K562 (cell line): ENCODE results near the gene RNF40. TPM values are rescaled to one million over a fixed set of nuclear protein-coding genes. Genes with fewer than 3 reads are reported as not detected.

Experiments used
- CHD7 ChIP-seq: fragments of 200-600 bp; sonication (generic); IDR thresholded peaks from one replicate; pipeline ENCODE4 v1.6.1; 2012; ENCODE audit warnings: mild to moderate bottlenecking, low read depth, low read length, inconsistent platforms
- HNRNPUL1 ChIP-seq: fragments of 200-400 bp; formaldehyde crosslinking; IDR thresholded peaks from 2 replicates; pipeline ENCODE4 v1.6.1; 2017; ENCODE audit warnings: low read length
- IFI16 ChIP-seq: fragments of 250-450 bp; sonication (Bioruptor Pico); IDR thresholded peaks from 2 replicates; pipeline ENCODE4 v2.1.2; 2022; ENCODE audit warnings: mild to moderate bottlenecking, inconsistent platforms
- MIER1 ChIP-seq: fragments of 450-650 bp; IDR thresholded peaks from 2 replicates; pipeline ENCODE4 v1.6.1; 2016; ENCODE audit warnings: antibody characterized with exemption, mild to moderate bottlenecking, low read depth
- MTA3 ChIP-seq: fragments of 450-650 bp; formaldehyde crosslinking; IDR thresholded peaks from 2 replicates; pipeline ENCODE4 v1.6.1; 2017; ENCODE audit warnings: mild to moderate bottlenecking, borderline replicate concordance
- MXI1 ChIP-seq: IDR thresholded peaks from 2 replicates; pipeline ENCODE4 v1.6.1; 2011; ENCODE audit warnings: low read depth, mild to moderate bottlenecking, improper control_type of control experiment, low read length
- NFRKB ChIP-seq: fragments of 450-650 bp; IDR thresholded peaks from 2 replicates; pipeline ENCODE4 v1.6.1; 2016; ENCODE audit warnings: low read depth
- RBM39 ChIP-seq: fragments of 200-400 bp; formaldehyde crosslinking; optimal IDR thresholded peaks from 2 replicates; pipeline ENCODE3; 2018; ENCODE audit warnings: low read depth, low read length
- TAF15 ChIP-seq: fragments of 200-400 bp; formaldehyde crosslinking; IDR thresholded peaks from 2 replicates; pipeline ENCODE4 v1.6.1; 2017; ENCODE audit warnings: mild to moderate bottlenecking, low read depth, low read length, moderate library complexity
- ZNF316 ChIP-seq: fragments of 450-650 bp; IDR thresholded peaks from 2 replicates; pipeline ENCODE4 v1.6.1; 2016
- polyA plus RNA-seq, 8 experiments: library from polyadenylated mRNA; depleted of rRNA in 4 of 8; stranded (reverse) in 5 of 8; unstranded in 3 of 8; fragments of >200 nt; fragmentation: Nextera tagmentation in 2 of 8; fragmentation: Illumina TruSeq in 1 of 8; extraction: Ambion mirVana in 2 of 8; extraction: Trizol in 1 of 8; gene quantifications; 2 replicates each; pipeline versions ENCODE4 v1.2.1 to v1.2.3, GENCODE V29; 2011 to 2014; ENCODE audit warnings: inconsistent platforms in 1 of 8, missing spikeins in 1 of 8
- total RNA-seq, 7 experiments: library from RNA; depleted of rRNA in 6 of 7; stranded (reverse); fragments of >200 nt in 6 of 7; fragmentation: Illumina TruSeq in 2 of 7; extraction: Trizol in 2 of 7; gene quantifications; 2 replicates each; pipeline versions ENCODE4 v1.2.1 to v1.2.3, GENCODE V29; 2011 to 2021; ENCODE audit warnings: low replicate concordance in 1 of 7
- TF ChIP-seq, protein P1 (sequence below): fragments of 450-650 bp; conservative IDR thresholded peaks from 2 replicates; pipeline ENCODE4 v1.6.1; 2016; ENCODE audit warnings: missing genetic modification characterization, low read depth, mild to moderate bottlenecking, control low read depth, missing compliant biosample characterization
- TF ChIP-seq, protein P2 (sequence below): fragments of 250-450 bp; sonication (Bioruptor Pico); IDR thresholded peaks from 2 replicates; pipeline ENCODE4 v1.8.0; 2022; ENCODE audit warnings: inconsistent platforms, mild to moderate bottlenecking, moderate library complexity, borderline replicate concordance

The RNF40 gene
- total and polyA plus RNA-seq, 9 of the 15 experiments (the other 6 are each of a cell fraction or from before 2014, with no cell fraction given), result 6.2 to 129 (median 81.5) TPM

- TF ChIP-seq TAF15, result no peak
- no peak for TF ChIP-seq CHD7
- 0 out of 2 replicates have a peak, but pooled peaks have one; percentile 50 for TF ChIP-seq NFRKB
- TF ChIP-seq, protein P1, sequence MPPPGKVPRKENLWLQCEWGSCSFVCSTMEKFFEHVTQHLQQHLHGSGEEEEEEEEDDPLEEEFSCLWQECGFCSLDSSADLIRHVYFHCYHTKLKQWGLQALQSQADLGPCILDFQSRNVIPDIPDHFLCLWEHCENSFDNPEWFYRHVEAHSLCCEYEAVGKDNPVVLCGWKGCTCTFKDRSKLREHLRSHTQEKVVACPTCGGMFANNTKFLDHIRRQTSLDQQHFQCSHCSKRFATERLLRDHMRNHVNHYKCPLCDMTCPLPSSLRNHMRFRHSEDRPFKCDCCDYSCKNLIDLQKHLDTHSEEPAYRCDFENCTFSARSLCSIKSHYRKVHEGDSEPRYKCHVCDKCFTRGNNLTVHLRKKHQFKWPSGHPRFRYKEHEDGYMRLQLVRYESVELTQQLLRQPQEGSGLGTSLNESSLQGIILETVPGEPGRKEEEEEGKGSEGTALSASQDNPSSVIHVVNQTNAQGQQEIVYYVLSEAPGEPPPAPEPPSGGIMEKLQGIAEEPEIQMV (tag), result peak; percentile 62; the same call in 1 of the 2 replicates
- TF ChIP-seq IFI16 (CRISPR knock-in tag), result no peak
- no peak for TF ChIP-seq HNRNPUL1
- TF ChIP-seq MXI1, result peak; percentile 83
- 0 out of 2 replicates have a peak, but pooled peaks have one; percentile 11 for TF ChIP-seq ZNF316
- no peak for TF ChIP-seq RBM39
- TF ChIP-seq, protein P2, sequence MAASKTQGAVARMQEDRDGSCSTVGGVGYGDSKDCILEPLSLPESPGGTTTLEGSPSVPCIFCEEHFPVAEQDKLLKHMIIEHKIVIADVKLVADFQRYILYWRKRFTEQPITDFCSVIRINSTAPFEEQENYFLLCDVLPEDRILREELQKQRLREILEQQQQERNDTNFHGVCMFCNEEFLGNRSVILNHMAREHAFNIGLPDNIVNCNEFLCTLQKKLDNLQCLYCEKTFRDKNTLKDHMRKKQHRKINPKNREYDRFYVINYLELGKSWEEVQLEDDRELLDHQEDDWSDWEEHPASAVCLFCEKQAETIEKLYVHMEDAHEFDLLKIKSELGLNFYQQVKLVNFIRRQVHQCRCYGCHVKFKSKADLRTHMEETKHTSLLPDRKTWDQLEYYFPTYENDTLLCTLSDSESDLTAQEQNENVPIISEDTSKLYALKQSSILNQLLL (CRISPR knock-in tag), result no peak
- no peak for TF ChIP-seq MIER1
- peak; percentile 84 for TF ChIP-seq MTA3
Observed at GRCh38 chr16:30775392-30776188, 13.5 kb downstream of the RNF40 start (continued).
